ENCODE results near the gene DGCR2. TPM values are rescaled to one million over a fixed set of nuclear protein-coding genes. Genes with fewer than 3 reads are reported as not detected.
"Not testable (repeated sequence)": the region's sequence is repeated elsewhere in the genome, so short reads cannot be mapped to it uniquely, and the experiment has no call there.

DGCR2 gene
- total RNA-seq, 2 donors from 2014 or later, result 43.8 to 89.3 TPM

- H3K4me3 ChIP-seq, result no peak overlapping the region
- WGBS, 2 donors, result 95 to 100% methylated on average over 3 to 4 of the region's 4 CpGs
- intact Hi-C loops (cut with DNase I), result no loop called here
- no peak for TF ChIP-seq POLR2A (IDR thresholded peaks at IDR 0.05)
- no peak for TF ChIP-seq CTCF (IDR thresholded peaks at IDR 0.05)
- H3K36me3 ChIP-seq (replicated peaks in 1 of 2; ENCODE audit: insufficient read depth in 1 of 2, low read depth in 2 of 2), result peaks cover 0 to 13% of the 10 kb centered on the region in 2 donors
- no peak for DNase-seq
- H3K27ac ChIP-seq, result no peak overlapping the region
- no peaks in the 10 kb centered on the region for H3K4me1 ChIP-seq
- H3K9me3 ChIP-seq, result no peaks in the 10 kb centered on the region
- H3K27me3 ChIP-seq, result no peaks in the 10 kb centered on the region
- no peak for ATAC-seq
These were observed 69.2 kb downstream of the DGCR2 start for GRCh38 chr22:19052941-19053541.

DNA sequence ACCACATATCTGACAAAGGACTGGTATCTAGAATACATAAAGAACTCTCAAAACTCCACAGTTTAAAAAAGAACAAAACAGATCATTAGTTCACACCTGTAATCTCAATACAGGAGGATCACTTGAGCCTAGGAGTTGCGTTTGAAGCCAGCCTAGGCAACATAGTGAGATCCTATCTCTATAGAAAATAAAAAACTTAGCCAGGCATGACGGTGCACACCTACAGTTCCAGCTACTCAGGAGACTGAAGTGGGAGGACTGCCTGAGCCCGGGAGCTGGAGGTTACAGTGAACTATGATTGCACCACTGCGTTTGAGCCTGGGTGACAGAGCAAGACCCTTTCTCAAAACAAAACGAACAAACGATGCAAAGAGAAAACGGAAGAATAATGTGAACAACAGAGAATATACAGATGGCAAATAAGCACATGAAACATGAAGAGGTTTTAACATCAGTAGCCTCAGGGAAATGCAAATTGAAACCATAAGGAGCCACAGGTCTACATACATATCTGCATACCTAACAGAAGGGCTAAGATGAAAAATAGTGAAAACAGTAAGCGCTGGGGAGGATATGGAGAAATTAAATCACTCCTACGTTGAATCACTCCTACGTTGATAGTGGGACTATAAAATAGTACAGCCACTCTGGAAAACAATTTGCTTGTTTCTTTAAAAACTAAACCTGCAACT, 70.7 kb downstream of the DGCR2 start:
- Histone ChIP-seq H3K4me1 (no peaks in the 10 kb centered on the region), H3K9me3 (no peaks in the 10 kb centered on the region), H3K4me3 (no peak overlapping the region), H3K27me3 (no peaks in the 10 kb centered on the region), H3K36me3 (replicated peaks in 1 of 2; ENCODE audit: insufficient read depth in 1 of 2, low read depth in 2 of 2) (peaks cover 9 to 26% of the 10 kb centered on the region in 2 donors), H3K27ac (no peak overlapping the region)
- ATAC-seq, result no peak
- no peak for TF ChIP-seq CTCF (IDR thresholded peaks at IDR 0.05)
- no peak for TF ChIP-seq POLR2A (IDR thresholded peaks at IDR 0.05)
- 68% methylated on average over 10 of the region's 10 CpGs for WGBS, 2 donors
- no peak for DNase-seq
- intact Hi-C loops (cut with DNase I), result no loop called here

- H3K9me3 ChIP-seq; H3K4me3 ChIP-seq; H3K27me3 ChIP-seq; H3K27ac ChIP-seq; intact Hi-C loops (cut with DNase I); ATAC-seq; H3K4me1 ChIP-seq; DNase-seq: not testable (repeated sequence)
- 89 to 90% methylated on average over 4 of the region's 4 CpGs for WGBS, 2 donors
- H3K36me3 ChIP-seq (replicated peaks in 1 of 2; ENCODE audit: insufficient read depth in 1 of 2, low read depth in 2 of 2), result peaks cover 10 to 28% of the 10 kb centered on the region in 2 donors
These were observed 71.4 kb downstream of the DGCR2 start for GRCh38 chr22:19050847-19051246.

GRCh38 chr22:19050117-19050516, 72.1 kb downstream of the DGCR2 start:
- H3K27me3 ChIP-seq, result no peaks in the 10 kb centered on the region
- DNase-seq (no peak), ATAC-seq (no peak)
- H3K4me1 ChIP-seq, result no peaks in the 10 kb centered on the region
- no peaks in the 10 kb centered on the region for H3K9me3 ChIP-seq
- intact Hi-C loops (cut with DNase I), result no loop called here
- no peak overlapping the region for H3K27ac ChIP-seq
- H3K36me3 ChIP-seq (replicated peaks in 1 of 2; ENCODE audit: insufficient read depth in 1 of 2, low read depth in 2 of 2), result peaks cover 10 to 30% of the 10 kb centered on the region in 2 donors
- H3K4me3 ChIP-seq, result no peak overlapping the region
- WGBS, 2 donors, result 92% methylated on average over 3 of the region's 3 CpGs
- TF ChIP-seq POLR2A (IDR thresholded peaks at IDR 0.05) (no peak), CTCF (IDR thresholded peaks at IDR 0.05) (no peak)

DNA sequence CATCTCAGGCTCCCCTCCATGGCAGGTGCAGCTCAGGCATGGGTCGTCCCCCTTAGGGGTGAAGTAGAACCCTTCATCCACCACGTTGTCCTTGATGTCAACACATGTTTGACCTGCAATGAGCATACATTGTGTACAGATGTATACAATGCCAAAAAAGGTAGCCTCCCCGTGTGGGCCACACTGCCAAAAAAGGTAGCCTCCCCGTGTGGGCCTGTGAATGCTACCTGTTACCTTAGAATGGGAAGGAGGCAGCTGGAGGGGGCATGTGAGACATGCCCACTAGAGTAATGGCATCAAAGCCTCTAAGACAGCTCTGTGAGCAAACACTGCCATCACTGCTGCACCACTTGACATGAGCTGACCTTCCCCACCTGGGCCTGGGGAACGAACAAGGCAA, 73.7 kb downstream of the DGCR2 start:
- no peak for ATAC-seq

More for the DNA sequence above, 73.7 kb downstream of the DGCR2 start:
- H3K4me1 ChIP-seq, result no peaks in the 10 kb centered on the region
- 75 to 93% methylated on average over 2 to 5 of the region's 5 CpGs for WGBS, 2 donors
- H3K9me3 ChIP-seq, result no peaks in the 10 kb centered on the region
- no peak for TF ChIP-seq POLR2A (IDR thresholded peaks at IDR 0.05)
- TF ChIP-seq CTCF (IDR thresholded peaks at IDR 0.05), result no peak
- no peaks in the 10 kb centered on the region for H3K27me3 ChIP-seq
- intact Hi-C loops (cut with DNase I), result no loop called here
- H3K27ac ChIP-seq, result no peak overlapping the region
- H3K36me3 ChIP-seq (replicated peaks in 1 of 2; ENCODE audit: insufficient read depth in 1 of 2, low read depth in 2 of 2), result peaks cover 10 to 32% of the 10 kb centered on the region in 2 donors
- DNase-seq, result no peak
- H3K4me3 ChIP-seq, result no peak overlapping the region

Measured in body of pancreas (tissue), 4 donors.